ENCODE results near the gene RNASET2. TPM values are rescaled to one million over a fixed set of nuclear protein-coding genes. Genes with fewer than 3 reads are reported as not detected.

RNASET2 gene
- total and polyA plus RNA-seq, 4 donors, result 17.7 to 37.2 (median 25.0) TPM

- no peak for TF ChIP-seq TAF1 (conservative IDR thresholded peaks at IDR 0.05)
- TF ChIP-seq RAD21 (IDR thresholded peaks at IDR 0.05), result no peak
- no peak for TF ChIP-seq EGR1 (IDR thresholded peaks at IDR 0.05; ENCODE audit: low read depth in 2 of 2)
- TF ChIP-seq GABPA (IDR thresholded peaks at IDR 0.05 in 1 of 2, conservative IDR thresholded peaks at IDR 0.05 in 1 of 2), result no peak
- TF ChIP-seq, protein P1, sequence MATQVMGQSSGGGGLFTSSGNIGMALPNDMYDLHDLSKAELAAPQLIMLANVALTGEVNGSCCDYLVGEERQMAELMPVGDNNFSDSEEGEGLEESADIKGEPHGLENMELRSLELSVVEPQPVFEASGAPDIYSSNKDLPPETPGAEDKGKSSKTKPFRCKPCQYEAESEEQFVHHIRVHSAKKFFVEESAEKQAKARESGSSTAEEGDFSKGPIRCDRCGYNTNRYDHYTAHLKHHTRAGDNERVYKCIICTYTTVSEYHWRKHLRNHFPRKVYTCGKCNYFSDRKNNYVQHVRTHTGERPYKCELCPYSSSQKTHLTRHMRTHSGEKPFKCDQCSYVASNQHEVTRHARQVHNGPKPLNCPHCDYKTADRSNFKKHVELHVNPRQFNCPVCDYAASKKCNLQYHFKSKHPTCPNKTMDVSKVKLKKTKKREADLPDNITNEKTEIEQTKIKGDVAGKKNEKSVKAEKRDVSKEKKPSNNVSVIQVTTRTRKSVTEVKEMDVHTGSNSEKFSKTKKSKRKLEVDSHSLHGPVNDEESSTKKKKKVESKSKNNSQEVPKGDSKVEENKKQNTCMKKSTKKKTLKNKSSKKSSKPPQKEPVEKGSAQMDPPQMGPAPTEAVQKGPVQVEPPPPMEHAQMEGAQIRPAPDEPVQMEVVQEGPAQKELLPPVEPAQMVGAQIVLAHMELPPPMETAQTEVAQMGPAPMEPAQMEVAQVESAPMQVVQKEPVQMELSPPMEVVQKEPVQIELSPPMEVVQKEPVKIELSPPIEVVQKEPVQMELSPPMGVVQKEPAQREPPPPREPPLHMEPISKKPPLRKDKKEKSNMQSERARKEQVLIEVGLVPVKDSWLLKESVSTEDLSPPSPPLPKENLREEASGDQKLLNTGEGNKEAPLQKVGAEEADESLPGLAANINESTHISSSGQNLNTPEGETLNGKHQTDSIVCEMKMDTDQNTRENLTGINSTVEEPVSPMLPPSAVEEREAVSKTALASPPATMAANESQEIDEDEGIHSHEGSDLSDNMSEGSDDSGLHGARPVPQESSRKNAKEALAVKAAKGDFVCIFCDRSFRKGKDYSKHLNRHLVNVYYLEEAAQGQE (IDR thresholded peaks at IDR 0.05), result no peak
- TF ChIP-seq HNF4A (conservative IDR thresholded peaks at IDR 0.05), result no peak
These were observed 13.8 kb downstream of the RNASET2 start for GRCh38 chr6:166942393-166943168.

GRCh38 chr6:166940643-166941068 is 15.7 kb downstream of the RNASET2 start:
- H3K4me3 ChIP-seq (ENCODE audit: low read depth in 1 of 3, low read length in 3 of 3), result no peak overlapping the region
- H3K27me3 ChIP-seq (ENCODE audit: control insufficient read depth in 4 of 4, insufficient read depth in 4 of 4, low read length in 3 of 4), result no peaks in the 10 kb centered on the region
- WGBS, result 95% methylated on average over 7 of the region's 7 CpGs
- no peaks in the 10 kb centered on the region for H3K4me1 ChIP-seq (ENCODE audit: control insufficient read depth in 4 of 4, insufficient read depth in 4 of 4, low read length in 3 of 4)
- H3K9ac ChIP-seq (ENCODE audit: low read depth in 1 of 2, low read length in 2 of 2), result no peak overlapping the region
- no peak overlapping the region for H3K27ac ChIP-seq (ENCODE audit: low read depth in 1 of 2, low read length in 2 of 2)
- H3K9me3 ChIP-seq (ENCODE audit: control insufficient read depth in 4 of 4, low read length in 3 of 4), result no peaks in the 10 kb centered on the region
- DNase-seq (ENCODE audit: low spot score), result no peak
- no peak for TF ChIP-seq JUND (IDR thresholded peaks at IDR 0.05)
- TF ChIP-seq HNF4G (IDR thresholded peaks at IDR 0.05), result no peak
- no peak for TF ChIP-seq RAD21 (IDR thresholded peaks at IDR 0.05)
- TF ChIP-seq EGR1 (IDR thresholded peaks at IDR 0.05; ENCODE audit: low read depth in 2 of 2), result no peak
- TF ChIP-seq RXRA (IDR thresholded peaks at IDR 0.05), result no peak
- TF ChIP-seq ATF3 (IDR thresholded peaks at IDR 0.05), result no peak
- TF ChIP-seq GABPA (IDR thresholded peaks at IDR 0.05 in 1 of 2, conservative IDR thresholded peaks at IDR 0.05 in 1 of 2), result no peak
- TF ChIP-seq, protein P2, sequence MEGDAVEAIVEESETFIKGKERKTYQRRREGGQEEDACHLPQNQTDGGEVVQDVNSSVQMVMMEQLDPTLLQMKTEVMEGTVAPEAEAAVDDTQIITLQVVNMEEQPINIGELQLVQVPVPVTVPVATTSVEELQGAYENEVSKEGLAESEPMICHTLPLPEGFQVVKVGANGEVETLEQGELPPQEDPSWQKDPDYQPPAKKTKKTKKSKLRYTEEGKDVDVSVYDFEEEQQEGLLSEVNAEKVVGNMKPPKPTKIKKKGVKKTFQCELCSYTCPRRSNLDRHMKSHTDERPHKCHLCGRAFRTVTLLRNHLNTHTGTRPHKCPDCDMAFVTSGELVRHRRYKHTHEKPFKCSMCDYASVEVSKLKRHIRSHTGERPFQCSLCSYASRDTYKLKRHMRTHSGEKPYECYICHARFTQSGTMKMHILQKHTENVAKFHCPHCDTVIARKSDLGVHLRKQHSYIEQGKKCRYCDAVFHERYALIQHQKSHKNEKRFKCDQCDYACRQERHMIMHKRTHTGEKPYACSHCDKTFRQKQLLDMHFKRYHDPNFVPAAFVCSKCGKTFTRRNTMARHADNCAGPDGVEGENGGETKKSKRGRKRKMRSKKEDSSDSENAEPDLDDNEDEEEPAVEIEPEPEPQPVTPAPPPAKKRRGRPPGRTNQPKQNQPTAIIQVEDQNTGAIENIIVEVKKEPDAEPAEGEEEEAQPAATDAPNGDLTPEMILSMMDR (IDR thresholded peaks at IDR 0.05; ENCODE audit: low read depth, low read length, missing input control), result no peak
- no peak for TF ChIP-seq FOXA1 (IDR thresholded peaks at IDR 0.05)
- no peak for TF ChIP-seq SP1 (IDR thresholded peaks at IDR 0.05)
- TF ChIP-seq FOXA2 (IDR thresholded peaks at IDR 0.05), result no peak
- no peak for TF ChIP-seq HNF4A (conservative IDR thresholded peaks at IDR 0.05)
- TF ChIP-seq, protein P1 (IDR thresholded peaks at IDR 0.05), result no peak
- TF ChIP-seq, protein P3, sequence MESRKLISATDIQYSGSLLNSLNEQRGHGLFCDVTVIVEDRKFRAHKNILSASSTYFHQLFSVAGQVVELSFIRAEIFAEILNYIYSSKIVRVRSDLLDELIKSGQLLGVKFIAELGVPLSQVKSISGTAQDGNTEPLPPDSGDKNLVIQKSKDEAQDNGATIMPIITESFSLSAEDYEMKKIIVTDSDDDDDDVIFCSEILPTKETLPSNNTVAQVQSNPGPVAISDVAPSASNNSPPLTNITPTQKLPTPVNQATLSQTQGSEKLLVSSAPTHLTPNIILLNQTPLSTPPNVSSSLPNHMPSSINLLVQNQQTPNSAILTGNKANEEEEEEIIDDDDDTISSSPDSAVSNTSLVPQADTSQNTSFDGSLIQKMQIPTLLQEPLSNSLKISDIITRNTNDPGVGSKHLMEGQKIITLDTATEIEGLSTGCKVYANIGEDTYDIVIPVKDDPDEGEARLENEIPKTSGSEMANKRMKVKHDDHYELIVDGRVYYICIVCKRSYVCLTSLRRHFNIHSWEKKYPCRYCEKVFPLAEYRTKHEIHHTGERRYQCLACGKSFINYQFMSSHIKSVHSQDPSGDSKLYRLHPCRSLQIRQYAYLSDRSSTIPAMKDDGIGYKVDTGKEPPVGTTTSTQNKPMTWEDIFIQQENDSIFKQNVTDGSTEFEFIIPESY (IDR thresholded peaks at IDR 0.05), result no peak
- no peak for TF ChIP-seq TAF1 (conservative IDR thresholded peaks at IDR 0.05)
- peaks cover 0 to 11% (median 7%) of the 10 kb centered on the region in 4 donors for H3K36me3 ChIP-seq (ENCODE audit: control insufficient read depth in 4 of 4, insufficient read depth in 3 of 4, low read depth in 1 of 4, low read length in 3 of 4)

More at GRCh38 chr6:166942393-166943168, 13.8 kb downstream of the RNASET2 start:
- Histone ChIP-seq H3K27ac (ENCODE audit: low read depth in 1 of 2, low read length in 2 of 2) (no peak overlapping the region), H3K4me3 (ENCODE audit: low read depth in 1 of 3, low read length in 3 of 3) (no peak overlapping the region), H3K9me3 (ENCODE audit: control insufficient read depth in 4 of 4, low read length in 3 of 4) (no peaks in the 10 kb centered on the region), H3K4me1 (ENCODE audit: control insufficient read depth in 4 of 4, insufficient read depth in 4 of 4, low read length in 3 of 4) (no peaks in the 10 kb centered on the region), H3K9ac (ENCODE audit: low read depth in 1 of 2, low read length in 2 of 2) (no peak overlapping the region), H3K36me3 (ENCODE audit: control insufficient read depth in 4 of 4, insufficient read depth in 3 of 4, low read depth in 1 of 4, low read length in 3 of 4) (peaks cover 0 to 19% (median 7%) of the 10 kb centered on the region in 4 donors), H3K27me3 (ENCODE audit: control insufficient read depth in 4 of 4, insufficient read depth in 4 of 4, low read length in 3 of 4) (no peaks in the 10 kb centered on the region)
- DNase-seq (ENCODE audit: low spot score), result no peak
- 88% methylated on average over 14 of the region's 14 CpGs for WGBS

Measured in liver (tissue), 9 donors.